ENCODE results near the gene NDFIP1. TPM values are rescaled to one million over a fixed set of nuclear protein-coding genes. Genes with fewer than 3 reads are reported as not detected.

NDFIP1 gene
- total and polyA plus RNA-seq, 2 of the 13 experiments (the other 11 are each of a cell fraction or from before 2014, with no cell fraction given): 12.4 to 15.7 TPM

DNA sequence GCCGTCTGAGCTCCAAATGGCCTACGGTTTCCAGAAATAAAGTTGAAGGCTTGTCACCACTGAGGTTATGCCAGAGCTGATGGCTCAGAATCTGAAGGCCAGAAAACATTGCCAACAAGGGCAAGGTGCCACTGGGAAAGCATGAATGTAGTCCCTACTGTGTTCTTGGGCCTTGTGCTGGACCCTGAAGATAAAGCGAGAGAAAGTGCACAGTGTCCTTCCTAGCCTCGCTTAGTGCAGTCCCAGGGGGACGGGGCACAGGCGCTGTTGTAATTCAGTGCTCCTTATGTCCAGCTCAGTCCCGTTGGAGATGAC is 84.5 kb downstream of the NDFIP1 start:
- ChIA-PET POLR2A (no interaction called here), CTCF (ENCODE audit: low intra/inter-chr PET ratio, low total read pairs) (no interaction called here)
- Histone ChIP-seq H2AFZ (ENCODE audit: low read length) (no peak overlapping the region), H4K20me1 (ENCODE audit: insufficient read depth, low read length) (no peaks in the 10 kb centered on the region), H3K27me3 (ENCODE audit: control insufficient read depth in 1 of 2, insufficient read depth in 2 of 2, low read length in 2 of 2) (peaks cover 0 to 19% of the 10 kb centered on the region in 2 experiments; a peak in 2 of 5 replicates), H3K9ac (ENCODE audit: insufficient read depth, low read depth, low read length) (no peak overlapping the region), H3K79me2 (ENCODE audit: insufficient read depth, low read length) (no peaks in the 10 kb centered on the region), H3K9me3 (ENCODE audit: low read length) (no peaks in the 10 kb centered on the region), H3K4me2 (ENCODE audit: low read depth, low read length) (no peak overlapping the region), H3K27ac (ENCODE audit: extremely low read length, insufficient read depth, low read length) (no peak overlapping the region), H3K36me3 (replicated peaks in 1 of 2; ENCODE audit: control insufficient read depth in 1 of 2, insufficient read depth in 2 of 2, low read length in 2 of 2) (no peaks in the 10 kb centered on the region), H3K4me3 (replicated peaks in 1 of 3; ENCODE audit: insufficient read depth in 1 of 3, low read depth in 2 of 3, low read length in 3 of 3) (no peak overlapping the region), H3K4me1 (ENCODE audit: insufficient read depth, low read length) (peaks cover 47% of the 10 kb centered on the region)
- ATAC-seq (no peak), DNase-seq (ENCODE audit: low spot score) (no peak), FAIRE-seq (no peak)
- WGBS (ENCODE audit: low lambda C conversion rate): 67% methylated on average over 7 of the region's 7 CpGs
- no peak for TF ChIP-seq MTF1 (CRISPR knock-in tag; IDR thresholded peaks at IDR 0.05)
- TF ChIP-seq TBX3 (IDR thresholded peaks at IDR 0.05; ENCODE audit: borderline replicate concordance): no peak
- TF ChIP-seq LRRFIP1 (CRISPR knock-in tag; conservative IDR thresholded peaks at IDR 0.05): no peak
- no peak for TF ChIP-seq ATAD3A (CRISPR knock-in tag; IDR thresholded peaks at IDR 0.05)
- TF ChIP-seq SNAI1 (CRISPR knock-in tag; IDR thresholded peaks at IDR 0.05; ENCODE audit: borderline replicate concordance): no peak
- no peak for TF ChIP-seq HIVEP1 (CRISPR knock-in tag; IDR thresholded peaks at IDR 0.05)
- TF ChIP-seq ZNF639 (CRISPR knock-in tag; conservative IDR thresholded peaks at IDR 0.05): no peak
- in situ Hi-C loops (cut with HindIII; ENCODE audit: extremely low pct_ligation_motif_present, low pct_unique_long_range_greater_than_20kb): no loop called here
- BruUV-seq (replicated peaks): no TSS peak
- intact Hi-C loops (cut with micrococcal nuclease; ENCODE audit: unreplicated experiment): no loop called here
